22Rv1 (cell line): ENCODE results near the gene SLC33A1.
"Not testable (repeated sequence)": the region's sequence is repeated elsewhere in the genome, so short reads cannot be mapped to it uniquely, and the experiment has no call there.

ENCODE experiments used
- CTCF ChIP-seq: fragments of 450-650 bp; IDR thresholded peaks from 2 replicates; pipeline ENCODE4 v1.5.1; 2017; ENCODE audit warnings: mild to moderate bottlenecking
- ZFX ChIP-seq: fragments of 450-650 bp; IDR thresholded peaks from 2 replicates; pipeline ENCODE4 v1.6.1; 2017; ENCODE audit warnings: antibody characterized with exemption, borderline replicate concordance

- TF ChIP-seq CTCF, ZFX: not testable (repeated sequence)
Measured at GRCh38 chr3:155849404-155849803, 4.8 kb downstream of the SLC33A1 start.
